Measurements from ENCODE around the gene TRIM2. TPM values are rescaled to one million over a fixed set of nuclear protein-coding genes. Genes with fewer than 3 reads are reported as not detected.

Gene TRIM2
- total RNA-seq, 1 experiment from 2014 or later, result 41.4 TPM

GRCh38 chr4:153176938-153177337 lies 27.3 kb upstream of the TRIM2 start:
- H3K4me3 ChIP-seq (replicated peaks in 1 of 2; ENCODE audit: low read depth in 1 of 2, low read length in 2 of 2), result no peak overlapping the region
- H3K4me1 ChIP-seq (ENCODE audit: control insufficient read depth in 1 of 2, insufficient read depth in 2 of 2, low read length in 2 of 2), result peaks cover 0 to 5% of the 10 kb centered on the region in 2 experiments; a peak in 1 of 4 replicates
- no peak overlapping the region for H2AFZ ChIP-seq (ENCODE audit: low read depth, low read length, poor library complexity, severe bottlenecking)
- no peak overlapping the region for H3K27ac ChIP-seq (ENCODE audit: low read depth, low read length)
- no peak for ATAC-seq
- no peak overlapping the region for H3K9ac ChIP-seq (ENCODE audit: low read length)
- no peaks in the 10 kb centered on the region for H3K79me2 ChIP-seq (ENCODE audit: insufficient read depth, low read length)
- TF ChIP-seq SRF (IDR thresholded peaks at IDR 0.05; ENCODE audit: low read depth) (no peak), JUND (IDR thresholded peaks at IDR 0.05) (no peak), SP1 (IDR thresholded peaks at IDR 0.05; ENCODE audit: low read depth) (no peak), CBX3 (IDR thresholded peaks at IDR 0.05; ENCODE audit: low read depth) (no peak), SIN3A (IDR thresholded peaks at IDR 0.05; ENCODE audit: low read depth) (no peak), TCF7L2 (IDR thresholded peaks at IDR 0.05; ENCODE audit: borderline replicate concordance, extremely low read depth, insufficient read depth, insufficient read length) (no peak), POLR2A (IDR thresholded peaks at IDR 0.05; ENCODE audit: borderline replicate concordance, extremely low read depth, insufficient read depth, insufficient read length) (no peak), CEBPB (IDR thresholded peaks at IDR 0.05; ENCODE audit: low read depth) (no peak), REST (IDR thresholded peaks at IDR 0.05; ENCODE audit: low read depth) (no peak), EZH2phosphoT487 (IDR thresholded peaks at IDR 0.05; ENCODE audit: borderline replicate concordance) (no peak), FOSL1 (IDR thresholded peaks at IDR 0.05; ENCODE audit: low read depth) (no peak), ELF1 (IDR thresholded peaks at IDR 0.05; ENCODE audit: borderline replicate concordance, low read depth) (no peak)
- TF ChIP-seq, protein P1, sequence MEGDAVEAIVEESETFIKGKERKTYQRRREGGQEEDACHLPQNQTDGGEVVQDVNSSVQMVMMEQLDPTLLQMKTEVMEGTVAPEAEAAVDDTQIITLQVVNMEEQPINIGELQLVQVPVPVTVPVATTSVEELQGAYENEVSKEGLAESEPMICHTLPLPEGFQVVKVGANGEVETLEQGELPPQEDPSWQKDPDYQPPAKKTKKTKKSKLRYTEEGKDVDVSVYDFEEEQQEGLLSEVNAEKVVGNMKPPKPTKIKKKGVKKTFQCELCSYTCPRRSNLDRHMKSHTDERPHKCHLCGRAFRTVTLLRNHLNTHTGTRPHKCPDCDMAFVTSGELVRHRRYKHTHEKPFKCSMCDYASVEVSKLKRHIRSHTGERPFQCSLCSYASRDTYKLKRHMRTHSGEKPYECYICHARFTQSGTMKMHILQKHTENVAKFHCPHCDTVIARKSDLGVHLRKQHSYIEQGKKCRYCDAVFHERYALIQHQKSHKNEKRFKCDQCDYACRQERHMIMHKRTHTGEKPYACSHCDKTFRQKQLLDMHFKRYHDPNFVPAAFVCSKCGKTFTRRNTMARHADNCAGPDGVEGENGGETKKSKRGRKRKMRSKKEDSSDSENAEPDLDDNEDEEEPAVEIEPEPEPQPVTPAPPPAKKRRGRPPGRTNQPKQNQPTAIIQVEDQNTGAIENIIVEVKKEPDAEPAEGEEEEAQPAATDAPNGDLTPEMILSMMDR (IDR thresholded peaks at IDR 0.05 in 2 of 3, conservative IDR thresholded peaks at IDR 0.05 in 1 of 3; ENCODE audit: borderline replicate concordance in 1 of 3, insufficient read depth in 1 of 3, low read depth in 2 of 3, low read length in 2 of 3), result no peak
- ChIA-PET RAD21 (ENCODE audit: low non-redundant PET in 1 of 2, low total read pairs in 2 of 2, uncharacterized antibody in 2 of 2, unreplicated experiment in 2 of 2) (no interaction called here), POLR2A (no interaction called here), CTCF (no interaction called here)
- BruUV-seq (replicated peaks), result no TSS peak
- no peaks in the 10 kb centered on the region for H3K36me3 ChIP-seq (ENCODE audit: control insufficient read depth in 1 of 2, insufficient read depth in 2 of 2, low read length in 2 of 2)
- DNase-seq (ENCODE audit: low read depth, low spot score), result no peak
- intact Hi-C loops (cut with micrococcal nuclease), result no loop called here
- H3K9me2 ChIP-seq (ENCODE audit: insufficient read depth), result no peaks in the 10 kb centered on the region
- H3K27me3 ChIP-seq (ENCODE audit: insufficient read depth, low read length), result no peaks in the 10 kb centered on the region
- H4K20me1 ChIP-seq (ENCODE audit: insufficient read depth), result no peaks in the 10 kb centered on the region
- no peaks in the 10 kb centered on the region for H3K9me3 ChIP-seq (ENCODE audit: control insufficient read depth in 1 of 2, insufficient read depth in 1 of 2, low read depth in 1 of 2, low read length in 2 of 2)
- no peak overlapping the region for H3K4me2 ChIP-seq (ENCODE audit: low read length)

Measured in HCT116 (cell line).